ENCODE measurements around the gene CACNA1B. TPM values are rescaled to one million over a fixed set of nuclear protein-coding genes. Genes with fewer than 3 reads are reported as not detected.

CACNA1B gene
- total RNA-seq, 1 experiment from 2014 or later, result 1.7 TPM

- ChIA-PET POLR2A (no interaction called here), RAD21 (ENCODE audit: low non-redundant PET in 1 of 2, low total read pairs in 2 of 2, uncharacterized antibody in 2 of 2, unreplicated experiment in 2 of 2) (no interaction called here), CTCF (no interaction called here)
- Histone ChIP-seq H3K4me2 (ENCODE audit: low read length) (no peak overlapping the region), H2AFZ (ENCODE audit: low read depth, low read length, poor library complexity, severe bottlenecking) (no peak overlapping the region), H3K4me1 (ENCODE audit: control insufficient read depth in 1 of 2, insufficient read depth in 2 of 2, low read length in 2 of 2) (no peaks in the 10 kb centered on the region), H3K9me2 (ENCODE audit: insufficient read depth) (no peaks in the 10 kb centered on the region), H3K79me2 (ENCODE audit: insufficient read depth, low read length) (no peaks in the 10 kb centered on the region), H3K27me3 (ENCODE audit: insufficient read depth, low read length) (no peaks in the 10 kb centered on the region), H3K36me3 (ENCODE audit: control insufficient read depth in 1 of 2, insufficient read depth in 2 of 2, low read length in 2 of 2) (peaks cover 0 to 10% of the 10 kb centered on the region in 2 experiments; a peak in 2 of 4 replicates), H4K20me1 (ENCODE audit: insufficient read depth) (no peaks in the 10 kb centered on the region; the same call in 1 of the 2 replicates), H3K9ac (ENCODE audit: low read length) (no peak overlapping the region), H3K4me3 (replicated peaks in 1 of 2; ENCODE audit: low read depth in 1 of 2, low read length in 2 of 2) (no peak overlapping the region), H3K27ac (ENCODE audit: low read depth, low read length) (no peak overlapping the region), H3K9me3 (ENCODE audit: control insufficient read depth in 1 of 2, insufficient read depth in 1 of 2, low read depth in 1 of 2, low read length in 2 of 2) (no peaks in the 10 kb centered on the region)
- TF ChIP-seq, protein P1, sequence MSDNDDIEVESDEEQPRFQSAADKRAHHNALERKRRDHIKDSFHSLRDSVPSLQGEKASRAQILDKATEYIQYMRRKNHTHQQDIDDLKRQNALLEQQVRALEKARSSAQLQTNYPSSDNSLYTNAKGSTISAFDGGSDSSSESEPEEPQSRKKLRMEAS (IDR thresholded peaks at IDR 0.05), result no peak
- TF ChIP-seq CEBPB (IDR thresholded peaks at IDR 0.05; ENCODE audit: low read depth), result no peak
- no peak for TF ChIP-seq EZH2phosphoT487 (IDR thresholded peaks at IDR 0.05; ENCODE audit: borderline replicate concordance)
- TF ChIP-seq ELF1 (IDR thresholded peaks at IDR 0.05; ENCODE audit: borderline replicate concordance, low read depth), result no peak
- no peak for TF ChIP-seq ZBTB33 (IDR thresholded peaks at IDR 0.05; ENCODE audit: extremely low read depth, insufficient replicate concordance, low read length)
- no peak for TF ChIP-seq ZFX (IDR thresholded peaks at IDR 0.05)
- TF ChIP-seq CBX3 (IDR thresholded peaks at IDR 0.05; ENCODE audit: low read depth), result no peak
- TF ChIP-seq EZH2 (IDR thresholded peaks at IDR 0.05), result no peak
- TF ChIP-seq FOSL1 (IDR thresholded peaks at IDR 0.05; ENCODE audit: low read depth), result no peak
- TF ChIP-seq SP1 (IDR thresholded peaks at IDR 0.05; ENCODE audit: low read depth), result no peak
- TF ChIP-seq, protein P2, sequence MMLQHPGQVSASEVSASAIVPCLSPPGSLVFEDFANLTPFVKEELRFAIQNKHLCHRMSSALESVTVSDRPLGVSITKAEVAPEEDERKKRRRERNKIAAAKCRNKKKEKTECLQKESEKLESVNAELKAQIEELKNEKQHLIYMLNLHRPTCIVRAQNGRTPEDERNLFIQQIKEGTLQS (IDR thresholded peaks at IDR 0.05), result no peak
- TF ChIP-seq SRF (IDR thresholded peaks at IDR 0.05; ENCODE audit: low read depth), result no peak
- TF ChIP-seq TCF7L2 (IDR thresholded peaks at IDR 0.05; ENCODE audit: borderline replicate concordance, extremely low read depth, insufficient read depth, insufficient read length), result no peak
- TF ChIP-seq POLR2AphosphoS5 (IDR thresholded peaks at IDR 0.05; ENCODE audit: low read depth, low read length), result no peak
- TF ChIP-seq YY1 (IDR thresholded peaks at IDR 0.05; ENCODE audit: extremely low read depth, insufficient replicate concordance, low read depth, low read length), result no peak
- no peak for TF ChIP-seq EGR1 (IDR thresholded peaks at IDR 0.05; ENCODE audit: low read depth)
- DNase-seq (ENCODE audit: low read depth, low spot score), result no peak
- no peak for ATAC-seq
- BruUV-seq (replicated peaks), result no TSS peak
- intact Hi-C loops (cut with micrococcal nuclease), result no loop called here
These were observed 43.6 kb upstream of the CACNA1B start for GRCh38 chr9:137833721-137834613.
